Measurements from ENCODE around the gene EVX2. TPM values are rescaled to one million over a fixed set of nuclear protein-coding genes. Genes with fewer than 3 reads are reported as not detected.
A peak's percentile ranks its signal among the peaks of the same experiment; 100 is the strongest.

Gene EVX2
- total RNA-seq, 4 donors from 2014 or later: not detected

GRCh38 chr2:176068419-176068832, 15.3 kb downstream of the EVX2 start:
- 12% methylated on average over 21 of the region's 30 CpGs for WGBS
- TF ChIP-seq CTCF (IDR thresholded peaks at IDR 0.05) (no peak), POLR2A (IDR thresholded peaks at IDR 0.05) (no peak), EP300 (IDR thresholded peaks at IDR 0.05) (no peak), POLR2AphosphoS5 (IDR thresholded peaks at IDR 0.05) (no peak)
- Histone ChIP-seq H3K9me3 (no peaks in the 10 kb centered on the region), H3K36me3 (no peaks in the 10 kb centered on the region), H3K4me3 (no peak overlapping the region), H3K4me1 (peaks cover 29% of the 10 kb centered on the region), H3K27ac (no peak overlapping the region), H3K27me3 (peaks cover 99% of the 10 kb centered on the region)
- DNase-seq (ENCODE audit: low spot score in 2 of 2): no peak

- Histone ChIP-seq H3K27me3 (peaks cover 98% of the 10 kb centered on the region), H3K4me1 (peaks cover 29% of the 10 kb centered on the region), H3K36me3 (no peaks in the 10 kb centered on the region), H3K9me3 (no peaks in the 10 kb centered on the region), H3K27ac (no peak overlapping the region), H3K4me3 (peak overlapping the region; percentile 49)
- DNase-seq (ENCODE audit: low spot score in 2 of 2): no peak
- TF ChIP-seq POLR2A (IDR thresholded peaks at IDR 0.05): no peak
- TF ChIP-seq EP300 (IDR thresholded peaks at IDR 0.05): no peak
- TF ChIP-seq POLR2AphosphoS5 (IDR thresholded peaks at IDR 0.05): no peak
- TF ChIP-seq CTCF (IDR thresholded peaks at IDR 0.05): no peak
- 3% methylated on average over 32 of the region's 38 CpGs for WGBS
Observed at GRCh38 chr2:176067589-176068418, 16.0 kb downstream of the EVX2 start.

GRCh38 chr2:176066645-176067588, 16.8 kb downstream of the EVX2 start:
- Histone ChIP-seq H3K36me3 (no peaks in the 10 kb centered on the region), H3K27me3 (peaks cover 97% of the 10 kb centered on the region), H3K27ac (no peak overlapping the region), H3K4me3 (peak overlapping the region; percentile 49), H3K9me3 (no peaks in the 10 kb centered on the region), H3K4me1 (peaks cover 27% of the 10 kb centered on the region)
- WGBS: 10% methylated on average over 13 of the region's 56 CpGs
- TF ChIP-seq CTCF (IDR thresholded peaks at IDR 0.05) (no peak), POLR2A (IDR thresholded peaks at IDR 0.05) (no peak), POLR2AphosphoS5 (IDR thresholded peaks at IDR 0.05) (no peak), EP300 (IDR thresholded peaks at IDR 0.05) (no peak)
- no peak for DNase-seq (ENCODE audit: low spot score in 2 of 2)

- peaks cover 88% of the 10 kb centered on the region for H3K27me3 ChIP-seq
- 56% methylated on average over 2 of the region's 2 CpGs for WGBS
- H3K27ac ChIP-seq: no peak overlapping the region
Observed at GRCh38 chr2:176063958-176064357, 19.8 kb downstream of the EVX2 start.

More at GRCh38 chr2:176063958-176064357, 19.8 kb downstream of the EVX2 start:
- TF ChIP-seq EP300 (IDR thresholded peaks at IDR 0.05) (no peak), POLR2A (IDR thresholded peaks at IDR 0.05) (no peak), POLR2AphosphoS5 (IDR thresholded peaks at IDR 0.05) (no peak), CTCF (IDR thresholded peaks at IDR 0.05) (no peak)
- Histone ChIP-seq H3K9me3 (no peaks in the 10 kb centered on the region), H3K4me3 (no peak overlapping the region), H3K4me1 (peaks cover 22% of the 10 kb centered on the region), H3K36me3 (no peaks in the 10 kb centered on the region)
- DNase-seq (ENCODE audit: low spot score in 2 of 2): no peak

Data from suprapubic skin (tissue), 4 donors.